GM10266 (cell line): ENCODE measurements around the gene CYS1.
"Not testable (repeated sequence)": the region's sequence is repeated elsewhere in the genome, so short reads cannot be mapped to it uniquely, and the experiment has no call there.

ENCODE experiments used
- DNase-seq: peaks from one replicate; pipeline ENCODE4 v3.0.0; 2012; ENCODE audit errors: extremely low spot score
- CTCF ChIP-seq: IDR thresholded peaks from 2 replicates; pipeline ENCODE4 v1.5.1; 2012; ENCODE audit warnings: mild to moderate bottlenecking, low read depth; ENCODE audit not compliant: control insufficient read depth, insufficient read depth; ENCODE audit errors: missing control alignments

Gene CYS1

GRCh38 chr2:10103179-10103578 is 23.0 kb upstream of the CYS1 start:
- no peak for DNase-seq
- TF ChIP-seq CTCF, result no peak

- no peak for DNase-seq
- TF ChIP-seq CTCF, result no peak
Measured at GRCh38 chr2:10101491-10101890, 21.3 kb upstream of the CYS1 start.

GRCh38 chr2:10097352-10098148 is 17.3 kb upstream of the CYS1 start:
- DNase-seq, result peak; percentile 75
- TF ChIP-seq CTCF, result peak; percentile 90

- TF ChIP-seq CTCF, result no peak
- DNase-seq, result no peak
Measured at GRCh38 chr2:10096641-10097040, 16.4 kb upstream of the CYS1 start.

- TF ChIP-seq CTCF, result no peak
Measured at GRCh38 chr2:10095175-10095574, 15.0 kb upstream of the CYS1 start.

GRCh38 chr2:10094271-10094814 is 14.1 kb upstream of the CYS1 start:
- DNase-seq, result no peak
- no peak for TF ChIP-seq CTCF

More at GRCh38 chr2:10095175-10095574, 15.0 kb upstream of the CYS1 start:
- DNase-seq, result no peak

GRCh38 chr2:10091889-10092244 is 11.7 kb upstream of the CYS1 start:
- DNase-seq, result not testable (repeated sequence)
